G401 (cell line): Measurements from ENCODE around the gene PTPRO. TPM values are rescaled to one million over a fixed set of nuclear protein-coding genes. Genes with fewer than 3 reads are reported as not detected.

Experiments
- DNase-seq: peaks from one replicate; pipeline ENCODE4 v3.0.0-alpha.2; 2015; ENCODE audit warnings: low spot score
- in situ Hi-C: cut with HindIII; loops from 2 replicates; pipeline ENCODE4 v1.10.0; 2016; ENCODE audit warnings: low sequenced_read_pairs, mixed read lengths
- total RNA-seq: library from RNA; depleted of rRNA; stranded (reverse); fragments of >200 nt; shearing (Covaris generic); gene quantifications from 2 replicates; pipeline ENCODE4 v1.2.3, GENCODE V29; 2014

Gene PTPRO
- total RNA-seq, 1 experiment from 2014 or later, result not detected

GRCh38 chr12:15541996-15542631 is 219.8 kb downstream of the PTPRO start:
- in situ Hi-C loops, result no loop called here
- no peak for DNase-seq

- in situ Hi-C loops, result no loop called here
These were observed 221.0 kb downstream of the PTPRO start for GRCh38 chr12:15543347-15543746.

DNA sequence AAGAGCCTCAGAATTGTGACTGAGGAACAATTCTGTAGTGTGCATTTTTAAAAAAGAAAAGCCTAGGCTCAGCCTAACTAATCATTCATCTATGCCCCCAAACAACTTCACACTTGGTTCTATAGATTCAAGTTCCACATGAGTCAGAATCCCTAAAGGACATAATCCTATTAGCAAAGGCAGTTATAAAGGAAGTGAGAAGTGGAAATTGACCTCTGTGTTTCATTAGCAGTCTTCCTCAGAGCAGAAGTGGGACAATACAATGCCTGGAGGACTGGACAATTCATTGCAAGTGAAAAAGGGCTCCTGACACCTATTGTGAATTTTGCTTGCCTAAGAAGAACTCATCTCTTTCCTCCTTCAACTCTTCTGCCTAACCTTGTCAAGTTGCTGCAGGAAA is 222.3 kb downstream of the PTPRO start:
- in situ Hi-C loops, result no loop called here
- DNase-seq, result no peak

More at GRCh38 chr12:15543347-15543746, 221.0 kb downstream of the PTPRO start:
- no peak for DNase-seq

DNA sequence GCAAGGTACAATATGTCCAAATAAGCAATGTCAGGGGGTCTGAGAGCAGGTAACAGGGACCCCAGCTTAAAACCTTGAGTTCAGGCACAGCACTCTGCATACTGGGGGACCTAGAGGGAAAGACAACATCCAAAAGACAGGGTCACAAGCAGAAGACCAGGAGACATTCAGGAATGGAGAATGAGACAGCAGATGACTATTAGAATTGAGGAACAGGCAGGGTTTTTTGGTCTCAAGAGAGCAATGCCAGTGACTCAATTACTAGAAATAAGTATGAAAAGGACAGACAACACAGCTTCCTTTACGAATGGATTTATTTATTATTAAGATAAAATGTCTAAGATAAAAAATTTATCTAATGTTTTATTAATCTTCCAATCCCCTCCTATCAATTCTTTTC is 223.0 kb downstream of the PTPRO start:
- DNase-seq, result no peak
- in situ Hi-C loops, result no loop called here

GRCh38 chr12:15546102-15546701 is 223.9 kb downstream of the PTPRO start:
- no peak for DNase-seq
- in situ Hi-C loops, result no loop called here

DNA sequence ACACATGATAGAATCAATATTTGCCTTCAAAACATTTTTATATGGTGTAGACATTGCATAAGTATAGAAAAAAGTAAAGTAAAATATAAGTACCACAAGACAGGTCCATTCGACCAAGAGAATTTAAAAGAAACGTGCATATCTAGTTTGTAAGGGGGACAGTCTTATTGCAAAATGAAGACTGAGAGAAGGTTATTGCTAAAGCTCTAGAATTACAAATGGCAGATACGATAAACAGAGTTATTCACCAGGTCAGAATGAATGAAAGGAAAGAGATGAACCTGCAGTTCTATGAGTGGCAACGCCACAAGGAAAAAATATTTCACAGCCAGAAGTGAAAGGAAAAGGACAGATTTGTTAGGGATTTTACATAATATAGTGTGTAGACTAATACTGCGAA is 224.8 kb downstream of the PTPRO start:
- no peak for DNase-seq
- in situ Hi-C loops, result no loop called here

GRCh38 chr12:15547691-15548090 is 225.4 kb downstream of the PTPRO start:
- in situ Hi-C loops, result no loop called here
- no peak for DNase-seq

- DNase-seq, result no peak
- in situ Hi-C loops, result no loop called here
These were observed 228.5 kb downstream of the PTPRO start for GRCh38 chr12:15550793-15551192.

GRCh38 chr12:15555446-15555845 is 233.1 kb downstream of the PTPRO start:
- in situ Hi-C loops, result no loop called here
- no peak for DNase-seq

DNA sequence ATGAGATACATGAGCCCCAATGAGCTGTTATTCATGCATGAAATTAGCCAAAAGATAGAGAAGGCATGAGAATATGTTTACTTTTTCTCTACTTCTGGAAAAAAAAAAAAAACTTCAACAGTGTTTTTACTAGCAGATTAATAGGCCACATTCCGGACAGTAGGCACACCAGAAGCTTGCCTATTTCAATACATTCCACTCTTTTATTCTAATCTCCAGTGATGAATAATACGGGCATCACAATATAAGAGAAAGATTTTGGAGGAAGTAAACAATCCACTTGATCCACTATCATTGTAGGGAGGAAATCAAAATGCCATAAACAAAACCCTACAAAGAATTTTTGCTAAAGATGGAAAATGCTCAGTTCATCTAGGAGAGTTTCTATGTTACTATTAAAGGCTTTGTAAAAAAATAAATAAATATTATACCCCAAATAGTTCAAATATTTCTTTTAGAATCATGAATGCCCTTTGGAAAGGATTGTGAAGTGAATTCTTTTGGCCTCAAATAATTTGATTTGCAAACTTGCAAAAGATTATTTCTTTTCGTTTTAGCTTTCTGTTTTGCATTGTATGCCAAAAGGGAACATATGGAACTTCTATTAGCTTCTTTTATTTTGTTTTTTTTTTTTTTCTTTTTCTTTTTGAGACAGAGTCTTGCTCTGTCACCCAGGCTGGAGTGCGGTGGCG is 234.2 kb downstream of the PTPRO start:
- in situ Hi-C loops, result no loop called here
- no peak for DNase-seq

- in situ Hi-C loops, result no loop called here
- no peak for DNase-seq
These were observed 236.7 kb downstream of the PTPRO start for GRCh38 chr12:15558915-15559528.

DNA sequence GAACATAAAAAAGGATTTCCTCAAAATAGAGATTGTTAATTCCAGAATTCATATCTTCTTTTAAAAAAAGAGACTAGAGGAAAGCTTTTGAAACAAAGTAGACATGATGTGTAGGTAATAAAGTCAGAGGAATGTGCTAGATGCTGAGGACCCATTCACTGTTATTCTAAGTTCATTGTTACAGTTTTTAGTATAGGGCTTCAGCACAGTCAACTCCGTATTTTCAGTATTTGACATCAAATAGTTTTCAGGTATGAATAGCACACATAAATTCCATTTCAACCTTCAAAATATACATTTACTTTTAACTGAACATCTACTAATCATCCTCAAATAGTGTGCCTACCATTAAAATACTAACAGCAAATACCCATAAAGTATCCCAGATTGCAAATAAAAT is 239.1 kb downstream of the PTPRO start:
- DNase-seq, result no peak
- in situ Hi-C loops, result no loop called here

GRCh38 chr12:15562263-15562662 is 240.0 kb downstream of the PTPRO start:
- in situ Hi-C loops, result no loop called here
- no peak for DNase-seq

GRCh38 chr12:15563663-15564062 is 241.4 kb downstream of the PTPRO start:
- no peak for DNase-seq
- in situ Hi-C loops, result no loop called here

- in situ Hi-C loops, result no loop called here
- no peak for DNase-seq
These were observed 252.0 kb downstream of the PTPRO start for GRCh38 chr12:15574353-15574752.

DNA sequence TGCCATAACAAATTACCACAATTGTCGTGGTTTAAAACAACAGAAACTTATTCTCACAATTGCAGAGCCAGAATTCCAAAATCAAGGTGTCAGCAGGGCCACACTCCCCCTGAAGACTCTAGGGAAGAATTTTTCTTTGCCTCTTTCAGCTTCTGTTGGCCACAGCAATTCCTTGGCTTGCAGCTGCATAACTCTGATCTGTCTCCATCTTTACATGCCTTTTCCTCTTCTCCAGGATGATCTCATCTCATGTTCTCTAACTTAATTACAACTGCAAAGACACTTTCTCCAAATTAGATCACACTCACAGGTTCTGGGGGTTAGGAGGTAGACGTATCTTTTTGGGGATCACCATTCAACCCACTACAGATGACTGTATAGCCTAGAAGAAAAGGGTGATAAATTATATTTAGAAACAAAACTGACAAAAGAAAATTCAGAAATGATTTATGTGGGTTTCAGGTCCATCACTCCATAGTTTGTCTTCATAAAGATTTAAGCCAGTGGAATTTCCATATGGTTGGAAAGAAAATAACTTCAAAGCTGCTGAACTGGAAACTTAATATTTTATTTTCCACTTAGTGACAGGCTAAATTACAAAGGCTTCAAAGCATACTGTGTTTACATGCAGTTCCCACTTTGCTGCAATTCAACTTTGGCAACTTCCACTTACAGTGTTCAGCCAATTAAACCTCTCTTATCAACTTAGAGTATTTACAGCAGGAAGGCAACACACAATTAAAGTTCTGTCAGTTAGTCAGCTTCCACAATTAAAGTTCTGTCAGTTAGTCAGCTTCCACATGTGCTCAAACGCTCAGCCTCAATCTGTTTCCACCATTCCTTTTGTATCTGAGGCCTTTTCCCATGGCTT is 253.6 kb downstream of the PTPRO start:
- no peak for DNase-seq
- in situ Hi-C loops, result no loop called here

- DNase-seq, result no peak
These were observed 258.1 kb downstream of the PTPRO start for GRCh38 chr12:15580431-15580830.

DNA sequence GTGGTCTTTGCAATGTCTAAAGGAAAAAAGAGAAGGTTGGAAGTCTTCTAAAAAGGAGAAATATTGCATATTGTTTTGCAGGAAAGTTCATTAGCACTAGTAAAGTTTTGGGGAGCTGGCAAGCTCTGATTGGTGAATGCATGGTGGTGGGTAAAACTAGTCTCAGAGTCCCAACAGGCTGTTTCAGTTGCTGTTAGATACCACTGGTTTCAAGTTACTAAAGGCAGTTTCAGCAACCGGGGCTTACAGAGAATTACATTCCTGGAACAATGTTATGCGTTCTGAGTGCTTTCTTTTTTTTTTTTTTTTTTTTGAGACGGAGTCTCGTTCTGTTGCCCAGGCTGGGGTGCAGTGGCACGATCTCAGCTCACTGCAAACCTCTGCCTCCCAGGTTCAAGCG is 258.7 kb downstream of the PTPRO start:
- DNase-seq, result no peak
- in situ Hi-C loops, result no loop called here

More at GRCh38 chr12:15580431-15580830, 258.1 kb downstream of the PTPRO start:
- in situ Hi-C loops, result no loop called here

DNA sequence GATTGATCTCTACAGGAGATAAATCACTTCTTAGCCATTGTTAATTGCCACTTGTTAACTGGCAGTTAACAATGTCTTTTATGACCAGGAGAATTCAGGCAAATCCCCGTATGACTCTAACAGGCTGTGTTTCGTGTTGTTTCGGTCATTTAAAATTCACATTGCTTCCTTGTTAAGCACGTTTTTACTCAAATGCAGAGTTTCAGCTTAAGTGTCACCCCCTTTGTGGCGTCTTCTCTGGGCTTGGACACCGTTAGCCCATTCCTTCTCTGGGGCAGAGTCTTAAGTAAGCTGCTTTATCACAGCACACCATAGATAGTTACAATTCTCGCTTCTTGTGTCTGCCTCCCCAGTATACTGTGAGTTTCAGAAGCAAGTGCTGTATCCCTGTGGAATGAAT is 261.5 kb downstream of the PTPRO start:
- in situ Hi-C loops, result no loop called here
- no peak for DNase-seq
